ENCODE data around the gene MSN. TPM values are rescaled to one million over a fixed set of nuclear protein-coding genes. Genes with fewer than 3 reads are reported as not detected.

Gene MSN
- 100 to 1,000 TPM; 159 to 261 TPM for total RNA-seq

DNA sequence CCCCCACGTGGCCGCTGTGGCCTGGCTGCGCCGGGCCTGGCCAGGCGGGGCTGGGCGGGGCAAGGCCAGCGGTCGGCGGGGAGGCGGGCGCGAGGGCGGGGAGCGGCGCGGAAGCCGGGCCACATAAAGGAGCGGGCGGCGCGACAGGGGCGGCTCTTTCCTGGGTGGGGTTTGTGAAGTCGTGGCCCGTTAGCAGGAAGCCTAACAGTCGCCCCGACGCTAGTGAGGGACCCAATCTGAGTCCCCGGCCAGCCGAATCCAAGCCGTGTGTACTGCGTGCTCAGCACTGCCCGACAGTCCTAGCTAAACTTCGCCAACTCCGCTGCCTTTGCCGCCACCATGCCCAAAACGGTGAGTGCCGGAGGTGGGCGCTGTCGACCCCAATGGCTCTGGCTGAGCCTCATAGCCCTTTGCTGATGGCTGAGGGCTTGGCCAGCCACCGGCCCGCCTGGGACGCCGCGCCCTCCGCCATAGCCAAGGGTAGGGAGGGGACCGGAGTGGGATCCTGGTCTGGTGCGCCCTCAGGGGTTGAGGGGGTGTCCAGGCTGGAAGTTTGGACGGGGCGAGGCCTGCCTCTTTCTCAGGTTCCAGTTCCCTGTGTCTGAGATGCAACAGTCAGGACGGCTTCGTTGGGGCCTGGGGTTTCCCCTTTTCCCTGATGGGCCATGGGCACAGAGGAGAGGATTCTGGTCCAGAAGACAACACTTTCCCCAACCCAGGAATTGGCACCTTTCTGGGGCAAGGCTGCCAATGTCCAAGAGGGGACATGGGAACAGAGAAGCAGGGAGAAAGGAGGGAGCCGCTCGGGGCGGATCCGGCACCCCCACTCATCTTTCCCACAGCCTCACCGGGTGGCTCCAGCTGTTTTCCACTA lies at the start of gene MSN:
TSS of gene MSN (plus strand) at position 152 of the 874 bp plus-strand sequence. CDS start at position 340, 188 bp downstream.

Other genes starting within 250 kb of the MSN start
- gene LAS1L, start 132.9 kb upstream of the MSN start, total RNA-seq: 10 to 100 TPM; 22.7 to 32.0 TPM